ENCODE measurements around the gene ZFYVE27. TPM values are rescaled to one million over a fixed set of nuclear protein-coding genes. Genes with fewer than 3 reads are reported as not detected.

Gene ZFYVE27
- total RNA-seq, 1 donor from 2014 or later: 62.2 TPM

- TF ChIP-seq, protein P1, sequence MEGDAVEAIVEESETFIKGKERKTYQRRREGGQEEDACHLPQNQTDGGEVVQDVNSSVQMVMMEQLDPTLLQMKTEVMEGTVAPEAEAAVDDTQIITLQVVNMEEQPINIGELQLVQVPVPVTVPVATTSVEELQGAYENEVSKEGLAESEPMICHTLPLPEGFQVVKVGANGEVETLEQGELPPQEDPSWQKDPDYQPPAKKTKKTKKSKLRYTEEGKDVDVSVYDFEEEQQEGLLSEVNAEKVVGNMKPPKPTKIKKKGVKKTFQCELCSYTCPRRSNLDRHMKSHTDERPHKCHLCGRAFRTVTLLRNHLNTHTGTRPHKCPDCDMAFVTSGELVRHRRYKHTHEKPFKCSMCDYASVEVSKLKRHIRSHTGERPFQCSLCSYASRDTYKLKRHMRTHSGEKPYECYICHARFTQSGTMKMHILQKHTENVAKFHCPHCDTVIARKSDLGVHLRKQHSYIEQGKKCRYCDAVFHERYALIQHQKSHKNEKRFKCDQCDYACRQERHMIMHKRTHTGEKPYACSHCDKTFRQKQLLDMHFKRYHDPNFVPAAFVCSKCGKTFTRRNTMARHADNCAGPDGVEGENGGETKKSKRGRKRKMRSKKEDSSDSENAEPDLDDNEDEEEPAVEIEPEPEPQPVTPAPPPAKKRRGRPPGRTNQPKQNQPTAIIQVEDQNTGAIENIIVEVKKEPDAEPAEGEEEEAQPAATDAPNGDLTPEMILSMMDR (IDR thresholded peaks at IDR 0.05): no peak
- intact Hi-C loops (cut with DNase I): no loop called here
- H3K4me3 ChIP-seq: no peak overlapping the region
- no peak overlapping the region for H3K27ac ChIP-seq
- H3K36me3 ChIP-seq: no peaks in the 10 kb centered on the region
- H3K27me3 ChIP-seq: no peaks in the 10 kb centered on the region
- no peaks in the 10 kb centered on the region for H3K4me1 ChIP-seq
- DNase-seq (ENCODE audit: low spot score in 2 of 2): no peak
- H3K9me3 ChIP-seq: no peaks in the 10 kb centered on the region
Measured at GRCh38 chr10:97785731-97786130, 48.8 kb downstream of the ZFYVE27 start.

GRCh38 chr10:97788552-97789442, 51.9 kb downstream of the ZFYVE27 start:
- Histone ChIP-seq H3K36me3 (no peaks in the 10 kb centered on the region), H3K27ac (no peak overlapping the region), H3K27me3 (peaks cover 4% of the 10 kb centered on the region), H3K4me3 (no peak overlapping the region), H3K9me3 (no peaks in the 10 kb centered on the region), H3K4me1 (no peaks in the 10 kb centered on the region)
- TF ChIP-seq, protein P1 (IDR thresholded peaks at IDR 0.05): no peak
- intact Hi-C loops (cut with DNase I): no loop called here
- no peak for DNase-seq (ENCODE audit: low spot score in 2 of 2)

DNA sequence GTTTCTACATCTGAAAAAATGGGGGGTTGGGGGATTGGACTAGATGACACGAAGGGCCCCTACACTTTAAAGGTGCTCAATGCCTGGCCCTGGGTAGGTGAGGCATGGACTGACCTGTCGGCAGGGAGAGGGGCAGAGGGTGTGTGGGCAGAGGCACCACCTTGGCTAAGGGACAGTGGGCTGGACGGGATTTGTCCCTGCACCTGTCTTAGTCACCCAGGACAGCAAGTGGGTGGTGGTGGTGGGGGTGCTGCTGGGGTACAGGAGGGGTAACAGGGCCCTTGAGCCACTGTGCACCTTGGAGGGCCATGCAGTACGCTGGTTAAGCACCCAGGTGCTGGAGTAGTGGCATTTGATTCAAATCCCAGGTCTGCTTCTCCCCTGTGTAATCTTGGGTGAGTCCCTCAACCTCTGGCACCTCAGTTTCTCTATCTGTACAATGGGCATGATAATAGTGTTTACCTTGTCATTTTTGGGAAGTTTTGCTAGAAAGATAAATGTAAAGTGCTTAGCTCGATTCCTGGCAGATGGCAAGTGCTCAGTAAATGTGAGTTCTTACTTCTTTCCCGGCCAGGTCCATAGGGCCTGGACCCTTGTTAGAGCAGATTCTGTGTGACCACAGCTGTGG, 53.0 kb downstream of the ZFYVE27 start:
- Histone ChIP-seq H3K9me3 (no peaks in the 10 kb centered on the region), H3K27ac (no peak overlapping the region), H3K4me1 (no peaks in the 10 kb centered on the region), H3K36me3 (no peaks in the 10 kb centered on the region), H3K4me3 (no peak overlapping the region), H3K27me3 (peaks cover 4% of the 10 kb centered on the region)
- DNase-seq (ENCODE audit: low spot score in 2 of 2): no peak
- TF ChIP-seq, protein P1 (IDR thresholded peaks at IDR 0.05): no peak
- intact Hi-C loops (cut with DNase I): loop anchor here (5.0 kb wide), 1 partner anchor 252 kb away; no protein-coding TSS in a partner anchor

DNA sequence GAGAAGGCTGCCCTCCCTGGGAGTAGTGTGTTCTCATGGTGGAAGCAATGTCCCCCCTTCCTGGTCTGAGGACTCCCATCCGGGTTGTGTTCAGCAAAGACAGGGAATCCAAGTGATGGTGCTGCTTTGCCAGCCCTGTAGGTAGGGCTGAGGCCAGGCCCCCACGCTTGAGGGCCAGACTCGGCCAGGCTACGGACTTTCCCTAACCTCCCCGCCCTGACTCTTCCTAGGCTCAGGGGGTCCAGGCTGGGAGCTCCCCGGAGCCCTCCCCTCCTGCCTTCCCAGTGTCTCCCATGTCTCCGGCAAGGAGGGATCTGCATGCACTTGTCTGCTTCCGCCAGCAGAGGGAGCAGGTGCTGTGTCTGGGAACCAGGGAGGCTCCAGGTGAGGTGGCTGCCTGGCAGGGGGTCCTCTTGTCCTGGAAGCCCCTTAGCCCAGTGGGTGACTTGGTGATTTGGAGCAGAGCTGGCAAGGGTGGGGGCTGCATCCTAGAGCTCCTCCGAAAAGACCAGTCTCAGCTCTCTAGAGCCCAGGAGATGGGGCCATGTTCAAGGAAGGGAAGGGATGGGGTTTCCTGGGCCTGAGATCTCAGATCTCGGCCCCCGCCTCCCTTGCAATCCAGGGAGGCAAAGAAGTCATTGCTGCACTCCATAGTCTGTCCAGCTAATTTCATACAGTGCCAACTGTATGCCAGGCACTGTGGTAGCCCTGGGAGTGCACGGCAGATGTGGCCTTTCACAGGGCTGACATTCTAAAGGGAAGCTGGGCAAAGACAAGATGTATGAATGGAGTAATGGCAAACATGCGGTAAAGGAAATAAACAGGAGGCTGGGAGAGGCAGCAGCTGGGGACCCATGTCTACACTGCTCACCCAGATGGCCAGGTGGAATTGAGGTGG, 55.1 kb downstream of the ZFYVE27 start:
- no peaks in the 10 kb centered on the region for H3K9me3 ChIP-seq
- no peak overlapping the region for H3K4me3 ChIP-seq
- H3K36me3 ChIP-seq: no peaks in the 10 kb centered on the region
- intact Hi-C loops (cut with DNase I): loop anchor here (1.0 to 5.0 kb wide), 3 partner anchors 77 to 250 kb away; no protein-coding TSS in a partner anchor
- DNase-seq (ENCODE audit: low spot score in 2 of 2): peak in 1 of 2 donors; percentile 72
- TF ChIP-seq, protein P1 (IDR thresholded peaks at IDR 0.05): peak; percentile 78 to 91 (median 80)
- H3K4me1 ChIP-seq: no peaks in the 10 kb centered on the region
- H3K27ac ChIP-seq: no peak overlapping the region
- H3K27me3 ChIP-seq: peaks cover 4% of the 10 kb centered on the region

DNA sequence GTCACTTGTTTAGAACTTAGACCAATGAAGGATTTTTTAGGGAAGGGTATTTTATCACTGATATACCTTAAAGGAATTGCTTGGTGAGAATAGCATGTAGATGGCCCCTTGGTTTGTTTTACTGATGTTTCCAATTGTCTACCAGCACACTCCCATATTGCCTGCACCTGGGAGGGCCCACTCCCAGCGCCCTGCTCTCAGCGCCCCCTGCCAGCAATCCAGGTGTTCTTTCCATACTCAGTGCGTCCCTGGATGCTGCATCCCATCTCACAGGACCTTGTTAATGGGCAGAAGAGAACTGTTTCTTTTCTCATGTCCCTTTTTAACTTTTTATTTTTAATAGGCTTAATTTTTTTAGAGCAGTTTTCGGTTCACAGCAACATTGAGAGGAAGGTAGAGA, 59.0 kb downstream of the ZFYVE27 start:
- no peak overlapping the region for H3K4me3 ChIP-seq
- H3K36me3 ChIP-seq: no peaks in the 10 kb centered on the region
- no peaks in the 10 kb centered on the region for H3K4me1 ChIP-seq
- intact Hi-C loops (cut with DNase I): no loop called here
- H3K27ac ChIP-seq: no peak overlapping the region
- peaks cover 4% of the 10 kb centered on the region for H3K27me3 ChIP-seq
- H3K9me3 ChIP-seq: peaks cover 0 to 15% of the 10 kb centered on the region in 2 donors
- TF ChIP-seq, protein P1 (IDR thresholded peaks at IDR 0.05): no peak
- DNase-seq (ENCODE audit: low spot score in 2 of 2): no peak

Data from ascending aorta (tissue), 2 donors.